ENCODE measurements around the gene SNTG2.

Gene SNTG2

DNA sequence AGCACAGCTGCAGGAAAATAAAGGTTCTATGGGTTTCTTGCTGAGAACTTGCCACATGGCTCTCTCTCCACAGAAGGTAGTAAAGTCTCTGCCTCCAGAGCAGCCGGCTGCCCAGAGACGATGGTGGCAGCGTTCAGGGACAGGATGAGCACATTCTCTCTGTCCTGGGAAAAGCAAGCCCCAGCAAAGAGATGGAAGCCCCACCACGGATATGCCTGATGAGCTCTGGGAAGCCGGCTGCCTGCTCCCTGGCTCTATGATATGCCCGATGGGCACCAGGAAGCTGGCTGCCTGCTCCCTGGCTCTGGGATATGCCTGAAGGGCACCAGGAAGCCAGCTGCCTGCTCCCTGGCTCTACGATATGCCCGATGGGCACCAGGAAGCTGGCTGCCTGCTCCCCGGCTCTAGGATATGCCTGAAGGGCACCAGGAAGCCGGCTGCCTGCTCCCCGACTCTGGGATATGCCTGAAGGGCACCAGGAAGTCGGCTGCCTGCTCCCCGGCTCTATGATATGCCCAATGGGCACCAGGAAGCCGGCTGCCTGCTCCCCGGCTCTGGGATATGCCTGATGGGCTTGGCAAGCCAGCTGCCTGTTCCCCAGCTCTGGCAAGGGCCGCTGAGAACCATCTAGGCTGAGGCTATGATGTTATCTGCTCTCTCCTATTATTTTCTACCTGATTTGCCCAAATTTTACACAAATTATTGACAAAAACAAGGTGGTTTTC, 21.5 kb upstream of the SNTG2 start:
- no peak for DNase-seq

- DNase-seq, result no peak
Measured at GRCh38 chr2:929925-930324, 20.7 kb upstream of the SNTG2 start.

DNA sequence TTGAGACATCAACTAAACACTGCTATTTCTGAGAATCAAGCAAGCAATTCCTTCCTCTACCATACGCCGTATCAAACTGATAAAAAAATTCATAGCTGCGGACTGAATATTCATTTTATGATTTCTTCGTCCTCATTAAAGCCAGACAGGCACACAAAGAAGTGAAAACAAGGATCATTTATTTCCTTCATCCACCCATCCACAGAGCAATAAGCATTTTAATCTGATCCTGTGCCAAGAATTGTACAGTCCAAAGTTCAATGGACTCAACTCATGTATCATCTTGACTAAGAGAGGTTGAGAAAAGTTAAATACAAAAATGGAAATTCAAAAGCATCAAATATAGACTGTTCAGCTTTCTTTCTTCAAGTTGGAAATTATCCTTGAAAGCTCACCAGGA, 19.7 kb upstream of the SNTG2 start:
- no peak for DNase-seq

GRCh38 chr2:932320-933115, 18.1 kb upstream of the SNTG2 start:
- DNase-seq, result no peak

- DNase-seq, result no peak
Measured at GRCh38 chr2:933734-934295, 16.8 kb upstream of the SNTG2 start.

- DNase-seq, result no peak
Measured at GRCh38 chr2:937530-937929, 13.1 kb upstream of the SNTG2 start.

DNA sequence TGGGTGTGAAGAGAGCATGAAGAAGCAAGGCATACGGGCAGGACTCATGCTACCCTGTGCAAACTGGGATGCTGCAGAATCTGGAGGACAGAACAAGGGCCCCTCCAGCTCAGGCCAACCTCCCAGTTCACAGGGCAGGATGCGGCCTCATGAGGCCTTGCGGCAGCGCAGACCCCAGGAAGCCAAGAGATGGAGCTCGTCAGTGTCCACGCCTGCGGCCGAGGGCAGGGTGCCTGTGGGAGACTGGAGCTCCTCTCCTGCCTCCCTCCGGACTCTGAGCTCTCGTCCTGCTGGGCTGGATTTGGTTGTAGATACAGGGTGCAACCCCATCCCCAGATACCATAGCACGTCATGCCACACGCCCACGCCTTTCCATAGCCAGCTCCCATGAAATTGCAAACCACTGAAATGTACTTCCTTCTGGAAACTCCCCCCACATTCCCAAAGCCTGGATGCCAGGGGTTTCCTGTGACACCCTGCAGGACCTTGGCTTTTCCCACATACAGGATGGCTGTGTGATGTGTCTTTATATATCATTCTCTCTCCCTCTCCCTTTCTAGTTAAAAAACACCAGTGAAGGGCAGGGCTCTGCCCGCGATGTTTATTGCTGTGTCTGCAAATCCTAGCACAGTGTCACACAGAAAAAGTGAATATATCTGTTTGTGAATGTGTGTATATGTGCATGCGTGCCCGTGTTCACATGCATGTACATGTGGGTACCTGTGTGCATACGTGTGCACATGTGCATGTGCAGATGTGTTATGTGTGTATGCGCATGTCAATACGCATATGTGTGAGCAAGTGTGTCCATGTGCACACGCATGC, 12.3 kb upstream of the SNTG2 start:
- DNase-seq, result no peak

DNA sequence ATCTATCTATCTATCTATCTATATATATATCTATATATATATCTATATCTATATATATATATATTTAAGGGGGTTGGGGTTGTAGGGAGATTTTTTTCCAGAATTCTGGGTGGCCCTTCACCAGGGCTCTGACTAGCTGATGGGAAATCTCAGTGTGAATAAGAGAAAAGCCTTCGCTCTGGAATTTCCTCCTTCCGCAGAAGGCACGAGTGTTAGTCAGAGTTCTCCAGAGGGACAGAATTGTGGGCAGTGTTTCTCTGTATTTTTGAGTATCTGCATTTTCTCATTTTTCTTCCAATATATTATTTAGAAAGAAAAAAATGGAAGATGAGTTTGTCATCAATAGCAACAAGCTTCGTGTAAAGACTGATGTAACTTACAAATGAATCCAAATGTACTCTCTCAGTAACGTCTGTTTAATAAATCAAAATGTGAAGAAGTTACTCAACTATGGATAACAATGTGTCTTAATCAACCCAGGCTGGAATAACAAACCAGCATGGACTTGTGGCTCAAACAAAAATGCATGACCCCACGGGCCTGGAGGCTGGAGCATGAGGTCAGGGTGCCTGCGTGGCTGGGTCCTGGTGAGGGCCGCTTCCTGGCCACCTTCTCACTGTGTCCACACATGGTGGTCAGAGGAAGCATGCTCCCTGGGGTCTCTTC, 10.6 kb upstream of the SNTG2 start:
- DNase-seq, result no peak

GRCh38 chr2:941871-942270, 8.8 kb upstream of the SNTG2 start:
- DNase-seq, result no peak

DNA sequence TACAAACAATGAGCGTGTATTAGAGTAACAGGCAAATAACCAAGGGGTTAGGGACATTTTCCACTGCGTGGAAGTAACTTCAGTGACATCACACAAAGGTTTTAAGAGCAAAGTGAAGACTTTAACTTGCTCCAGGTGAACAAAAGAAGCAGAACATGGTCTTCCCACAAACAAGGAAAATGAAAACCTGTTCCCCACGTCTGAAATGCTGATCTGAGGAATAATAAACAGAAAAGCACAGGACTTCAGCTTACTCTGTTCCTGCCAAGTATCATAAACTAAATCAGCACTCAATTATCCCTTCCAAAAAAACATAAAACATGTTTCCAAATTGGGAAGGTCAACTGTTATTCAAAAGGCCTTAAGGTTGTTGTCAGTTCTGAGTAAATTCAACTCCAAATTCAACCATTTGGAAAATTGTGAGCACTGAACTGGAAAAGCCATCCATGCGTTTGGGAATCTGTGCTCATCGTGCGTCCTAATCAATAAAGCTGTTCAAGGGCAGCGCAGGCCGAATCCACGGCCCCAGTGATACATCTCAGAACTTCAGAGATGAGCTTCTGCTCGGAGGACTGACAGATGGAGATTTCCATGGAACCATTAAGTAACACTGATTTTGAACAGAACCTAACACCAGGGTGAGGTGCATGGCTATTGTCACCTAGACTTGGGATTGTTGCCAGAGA, 7.7 kb upstream of the SNTG2 start:
- no peak for DNase-seq

GRCh38 chr2:943461-943797, 7.2 kb upstream of the SNTG2 start:
- no peak for DNase-seq

- DNase-seq, result no peak
Measured at GRCh38 chr2:943821-944220, 6.8 kb upstream of the SNTG2 start.

DNA sequence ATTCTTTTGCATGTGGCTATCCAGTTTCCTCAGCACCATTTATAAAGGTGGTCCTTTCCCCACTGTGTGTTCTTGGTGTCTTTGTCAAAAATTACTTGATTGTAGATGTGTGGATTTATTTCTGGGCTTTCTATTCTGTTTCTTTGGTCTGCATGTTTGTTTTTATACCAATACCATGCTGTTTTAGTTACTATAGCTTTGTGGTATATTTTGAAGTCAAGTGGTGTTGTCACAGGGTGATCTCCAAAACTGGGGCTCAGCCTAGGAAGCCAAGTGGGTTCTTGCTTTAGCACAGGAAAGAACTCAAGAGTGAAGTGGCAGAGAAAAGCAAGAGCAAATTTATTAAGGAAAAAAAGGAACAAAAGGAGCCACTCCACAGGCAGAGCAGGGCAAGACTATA, 6.0 kb upstream of the SNTG2 start:
- no peak for DNase-seq

- DNase-seq, result no peak
Measured at GRCh38 chr2:945104-945503, 5.5 kb upstream of the SNTG2 start.

- no peak for DNase-seq
Measured at GRCh38 chr2:946073-946948, 4.3 kb upstream of the SNTG2 start.

- no peak for DNase-seq
Measured at GRCh38 chr2:949384-950079, 1.1 kb upstream of the SNTG2 start.

GRCh38 chr2:951224-952006, 766 bp downstream of the SNTG2 start:
- no peak for DNase-seq

- no peak for DNase-seq
Measured at GRCh38 chr2:953408-953807, 2.8 kb downstream of the SNTG2 start.

- DNase-seq, result no peak
Measured at GRCh38 chr2:953975-954686, 3.5 kb downstream of the SNTG2 start.
